Colonic mucosa (tissue), 4 donors: ENCODE results near the gene MORN5. TPM values are rescaled to one million over a fixed set of nuclear protein-coding genes. Genes with fewer than 3 reads are reported as not detected.

Experiments used
- DNase-seq: peaks from one replicate; pipeline ENCODE4 v3.0.0-alpha.2; 2020
- H3K27ac ChIP-seq: fragments of 200-600 bp; one replicate; pipeline ENCODE4 v1.8.0; 2021
- H3K27me3 ChIP-seq: fragments of 200-600 bp; one replicate; pipeline ENCODE4 v1.8.0; 2021
- H3K36me3 ChIP-seq: fragments of 200-600 bp; one replicate; pipeline ENCODE4 v1.8.0; 2021
- H3K4me1 ChIP-seq: fragments of 200-600 bp; one replicate; pipeline ENCODE4 v1.8.0; 2021; ENCODE audit warnings: mild to moderate bottlenecking
- H3K4me3 ChIP-seq: fragments of 200-600 bp; one replicate; pipeline ENCODE4 v1.8.0; 2021
- H3K9ac ChIP-seq, 2 donors: one replicate each; pipeline ENCODE4 v1.7.0; 2013; ENCODE audit warnings: control low read depth in 2 of 2, low read depth in 2 of 2, low read length in 2 of 2
- H3K9me3 ChIP-seq: fragments of 200-600 bp; one replicate; pipeline ENCODE4 v1.8.0; 2021
- CTCF ChIP-seq: fragments of 200-600 bp; IDR thresholded peaks from one replicate; pipeline ENCODE4 v1.8.0; 2022; ENCODE audit warnings: antibody characterized with exemption, mild to moderate bottlenecking
- intact Hi-C: fragments of 100-400 bp; cut with DNase I; formaldehyde crosslinking; loops from one replicate; pipeline ENCODE4 v1.14.1; 2022
- total RNA-seq, 2 donors: library from RNA; stranded (reverse); fragmentation: NEBNext Ultra II Directional in 1 of 2; extraction: Animal tissue kit (Norgen Biotek cat#: 25700) in 1 of 2; gene quantifications; one replicate each; pipeline ENCODE4 v1.2.1, GENCODE V29; 2021
- donor health status: healthy.
- donor health status: DM: no; HTN: no; CAD: no.
- donor health status: DM: no; HTN: no; CAD: no.

Gene MORN5
- total RNA-seq, 2 donors from 2014 or later: 7.0 TPM; not detected in 1

- intact Hi-C loops: no loop called here
- Histone ChIP-seq H3K27me3 (peaks cover 33% of the 10 kb centered on the region), H3K9me3 (no peaks in the 10 kb centered on the region), H3K4me3 (no peak overlapping the region), H3K9ac (no peak overlapping the region), H3K27ac (no peak overlapping the region), H3K36me3 (no peaks in the 10 kb centered on the region), H3K4me1 (peaks cover 8% of the 10 kb centered on the region)
- DNase-seq: no peak
- no peak for TF ChIP-seq CTCF
These were observed 49.7 kb downstream of the MORN5 start for GRCh38 chr9:122209451-122209850.

- peaks cover 54% of the 10 kb centered on the region for H3K27me3 ChIP-seq
- intact Hi-C loops: no loop called here
These were observed 52.8 kb downstream of the MORN5 start for GRCh38 chr9:122212473-122213004.

GRCh38 chr9:122213102-122213588, 53.4 kb downstream of the MORN5 start:
- Histone ChIP-seq H3K9me3 (no peaks in the 10 kb centered on the region), H3K4me3 (peak overlapping the region; percentile 33), H3K9ac (no peak overlapping the region), H3K36me3 (no peaks in the 10 kb centered on the region), H3K27ac (no peak overlapping the region), H3K4me1 (peaks cover 8% of the 10 kb centered on the region), H3K27me3 (peaks cover 59% of the 10 kb centered on the region)
- TF ChIP-seq CTCF: no peak
- no peak for DNase-seq
- intact Hi-C loops: no loop called here

More at GRCh38 chr9:122212473-122213004, 52.8 kb downstream of the MORN5 start:
- Histone ChIP-seq H3K36me3 (no peaks in the 10 kb centered on the region), H3K4me3 (no peak overlapping the region), H3K9me3 (no peaks in the 10 kb centered on the region), H3K4me1 (peaks cover 8% of the 10 kb centered on the region), H3K27ac (no peak overlapping the region), H3K9ac (no peak overlapping the region)
- TF ChIP-seq CTCF: no peak
- no peak for DNase-seq

- Histone ChIP-seq H3K9ac (no peak overlapping the region), H3K36me3 (no peaks in the 10 kb centered on the region), H3K27me3 (peaks cover 65% of the 10 kb centered on the region), H3K4me1 (peaks cover 8% of the 10 kb centered on the region), H3K4me3 (peak overlapping the region; percentile 33), H3K27ac (no peak overlapping the region), H3K9me3 (no peaks in the 10 kb centered on the region)
- peak; percentile 64 for DNase-seq
- no peak for TF ChIP-seq CTCF
- intact Hi-C loops: no loop called here
These were observed 54.1 kb downstream of the MORN5 start for GRCh38 chr9:122213589-122214413.

- no peak for DNase-seq
- H3K9me3 ChIP-seq: no peaks in the 10 kb centered on the region
- H3K4me1 ChIP-seq: peaks cover 8% of the 10 kb centered on the region
- intact Hi-C loops: no loop called here
- H3K27me3 ChIP-seq: peaks cover 72% of the 10 kb centered on the region
- H3K9ac ChIP-seq: no peak overlapping the region
- no peak overlapping the region for H3K27ac ChIP-seq
- TF ChIP-seq CTCF: no peak
- H3K36me3 ChIP-seq: no peaks in the 10 kb centered on the region
- H3K4me3 ChIP-seq: no peak overlapping the region
These were observed 54.8 kb downstream of the MORN5 start for GRCh38 chr9:122214507-122214906.
